Type B pancreatic cell (in vitro differentiated cells): ENCODE results near the gene SNX5. TPM values are rescaled to one million over a fixed set of nuclear protein-coding genes. Genes with fewer than 3 reads are reported as not detected.

Experiments
- DNase-seq: peaks from one replicate; pipeline ENCODE4 v3.0.0; 2021; ENCODE audit warnings: mixed read lengths; ENCODE audit not compliant: unreplicated experiment; ENCODE audit errors: extremely low spot score
- H3K27ac Mint-ChIP-seq: 2 replicates; pipeline ENCODE4 v1.8.0; 2021; ENCODE audit warnings: mild to moderate bottlenecking, mixed read lengths
- H3K27me3 Mint-ChIP-seq: 2 replicates; pipeline ENCODE4 v1.8.0; 2021; ENCODE audit warnings: mixed read lengths
- H3K36me3 Mint-ChIP-seq: 2 replicates; pipeline ENCODE4 v1.8.0; 2021; ENCODE audit warnings: mixed read lengths
- H3K4me1 Mint-ChIP-seq: one replicate; pipeline ENCODE4 v1.8.0; 2021; ENCODE audit warnings: mixed read lengths; ENCODE audit not compliant: unreplicated experiment
- H3K4me3 Mint-ChIP-seq: 2 replicates; pipeline ENCODE4 v1.8.0; 2021; ENCODE audit warnings: mild to moderate bottlenecking, mixed read lengths
- H3K9me3 Mint-ChIP-seq: 2 replicates; pipeline ENCODE4 v1.8.0; 2021; ENCODE audit warnings: mixed read lengths
- total RNA-seq: library from RNA; stranded (reverse); gene quantifications from 2 replicates; pipeline ENCODE4 v1.2.1, GENCODE V29; 2021; ENCODE audit warnings: low replicate concordance
- TF ChIP-seq, protein P1 (sequence below): fragments of 200-600 bp; sonication (generic); conservative IDR thresholded peaks from 2 replicates; pipeline ENCODE4 v1.5.0; 2021; ENCODE audit warnings: antibody characterized with exemption, mild to moderate bottlenecking

Gene SNX5
- total RNA-seq, 1 donor from 2014 or later: 115 TPM

DNA sequence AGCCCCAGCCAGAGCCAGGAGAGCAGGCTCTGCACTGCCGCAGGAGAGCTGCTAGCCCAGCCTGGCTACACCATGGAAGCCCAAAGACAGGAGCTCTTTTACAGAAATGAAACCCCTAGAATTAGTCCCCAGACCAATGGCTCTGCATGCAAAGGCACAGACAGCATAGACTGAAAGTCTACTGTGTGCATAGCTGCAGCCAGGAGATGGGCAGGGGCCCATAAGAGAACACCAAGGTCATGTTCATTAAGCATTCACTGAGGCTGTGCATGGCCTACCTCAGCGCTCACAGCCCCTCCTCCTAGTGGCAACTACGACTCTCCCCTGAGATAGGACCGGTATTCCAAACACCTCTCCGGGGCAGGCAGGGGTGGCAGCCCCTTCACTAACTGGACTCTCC lies 34.9 kb downstream of the SNX5 start:
- Mint-ChIP-seq H3K4me1 (peaks cover 29% of the 10 kb centered on the region), H3K27ac (no peak overlapping the region), H3K4me3 (no peak overlapping the region), H3K9me3 (no peaks in the 10 kb centered on the region), H3K27me3 (no peaks in the 10 kb centered on the region), H3K36me3 (peaks cover 4% of the 10 kb centered on the region)
- TF ChIP-seq, protein P1, sequence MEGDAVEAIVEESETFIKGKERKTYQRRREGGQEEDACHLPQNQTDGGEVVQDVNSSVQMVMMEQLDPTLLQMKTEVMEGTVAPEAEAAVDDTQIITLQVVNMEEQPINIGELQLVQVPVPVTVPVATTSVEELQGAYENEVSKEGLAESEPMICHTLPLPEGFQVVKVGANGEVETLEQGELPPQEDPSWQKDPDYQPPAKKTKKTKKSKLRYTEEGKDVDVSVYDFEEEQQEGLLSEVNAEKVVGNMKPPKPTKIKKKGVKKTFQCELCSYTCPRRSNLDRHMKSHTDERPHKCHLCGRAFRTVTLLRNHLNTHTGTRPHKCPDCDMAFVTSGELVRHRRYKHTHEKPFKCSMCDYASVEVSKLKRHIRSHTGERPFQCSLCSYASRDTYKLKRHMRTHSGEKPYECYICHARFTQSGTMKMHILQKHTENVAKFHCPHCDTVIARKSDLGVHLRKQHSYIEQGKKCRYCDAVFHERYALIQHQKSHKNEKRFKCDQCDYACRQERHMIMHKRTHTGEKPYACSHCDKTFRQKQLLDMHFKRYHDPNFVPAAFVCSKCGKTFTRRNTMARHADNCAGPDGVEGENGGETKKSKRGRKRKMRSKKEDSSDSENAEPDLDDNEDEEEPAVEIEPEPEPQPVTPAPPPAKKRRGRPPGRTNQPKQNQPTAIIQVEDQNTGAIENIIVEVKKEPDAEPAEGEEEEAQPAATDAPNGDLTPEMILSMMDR: no peak
- DNase-seq: no peak

DNA sequence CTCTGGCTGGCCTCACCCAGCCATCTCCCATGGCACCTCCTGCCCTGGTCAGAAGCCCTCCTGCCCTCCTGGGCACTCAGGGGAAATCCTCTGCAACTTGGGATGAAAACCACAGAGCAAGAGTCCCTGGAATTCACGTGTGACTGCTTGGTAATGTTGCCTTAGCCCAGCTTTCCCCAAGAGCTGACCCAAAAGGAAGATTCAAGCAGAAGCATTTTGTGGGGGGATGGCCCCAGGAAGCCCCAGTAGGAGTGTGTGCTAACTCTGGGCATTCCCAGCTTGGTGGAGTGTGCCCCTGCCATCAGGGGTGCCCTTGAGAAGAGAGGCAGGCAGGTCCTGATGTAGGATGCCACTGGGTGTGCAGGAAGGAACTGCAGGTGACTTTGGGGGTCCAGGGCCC lies 35.5 kb downstream of the SNX5 start:
- H3K27ac Mint-ChIP-seq: no peak overlapping the region
- H3K27me3 Mint-ChIP-seq: no peaks in the 10 kb centered on the region
- DNase-seq: no peak
- peaks cover 33% of the 10 kb centered on the region for H3K4me1 Mint-ChIP-seq
- H3K4me3 Mint-ChIP-seq: no peak overlapping the region
- H3K36me3 Mint-ChIP-seq: peaks cover 4% of the 10 kb centered on the region
- TF ChIP-seq, protein P1: no peak
- no peaks in the 10 kb centered on the region for H3K9me3 Mint-ChIP-seq

DNA sequence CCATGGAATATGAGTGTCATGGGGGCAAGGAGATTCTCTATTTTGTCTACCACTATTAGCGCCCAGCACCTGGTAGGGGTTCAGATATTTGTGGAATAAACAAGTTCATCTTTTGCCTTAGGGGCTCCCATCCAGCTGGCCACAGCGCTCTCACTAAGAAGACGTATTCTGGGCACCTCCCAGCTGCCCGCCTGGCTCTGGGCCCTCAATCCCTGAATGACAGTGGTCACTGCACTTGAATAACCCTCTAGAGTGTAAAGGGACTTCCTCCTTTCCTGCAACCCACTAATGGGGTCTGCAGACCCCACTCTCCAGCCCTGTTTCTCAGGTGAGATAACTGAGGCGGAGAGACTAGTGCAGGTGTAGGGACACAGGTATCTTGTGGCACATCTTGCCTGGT lies 36.2 kb downstream of the SNX5 start:
- no peak for DNase-seq
- H3K4me3 Mint-ChIP-seq: no peak overlapping the region
- no peaks in the 10 kb centered on the region for H3K9me3 Mint-ChIP-seq
- H3K27me3 Mint-ChIP-seq: no peaks in the 10 kb centered on the region
- TF ChIP-seq, protein P1: no peak
- no peak overlapping the region for H3K27ac Mint-ChIP-seq
- H3K4me1 Mint-ChIP-seq: peaks cover 37% of the 10 kb centered on the region
- H3K36me3 Mint-ChIP-seq: peaks cover 4% of the 10 kb centered on the region

DNA sequence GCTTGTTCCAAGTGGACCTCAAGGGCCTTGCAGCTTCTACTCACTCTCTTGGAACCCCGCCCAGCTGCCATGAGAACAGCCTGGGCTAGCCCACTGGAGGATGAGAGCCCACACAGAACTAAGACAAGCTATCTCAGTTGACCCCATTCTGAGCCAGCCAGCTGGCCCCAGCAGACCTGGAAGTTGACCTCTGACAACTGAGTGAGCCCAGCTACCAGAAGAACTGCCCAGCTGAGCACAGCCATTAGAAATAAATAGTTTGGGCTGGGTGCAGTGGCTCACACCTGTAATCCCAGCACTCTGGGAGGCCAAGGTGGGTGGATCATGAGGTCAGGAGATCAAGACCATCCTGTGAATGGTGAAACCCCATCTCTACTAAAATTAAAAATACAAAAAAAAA lies 37.1 kb downstream of the SNX5 start:
- peaks cover 28% of the 10 kb centered on the region for H3K4me1 Mint-ChIP-seq
- H3K27ac Mint-ChIP-seq: no peak overlapping the region
- no peaks in the 10 kb centered on the region for H3K9me3 Mint-ChIP-seq
- TF ChIP-seq, protein P1: no peak
- no peak for DNase-seq
- H3K36me3 Mint-ChIP-seq: peaks cover 4% of the 10 kb centered on the region
- no peak overlapping the region for H3K4me3 Mint-ChIP-seq
- no peaks in the 10 kb centered on the region for H3K27me3 Mint-ChIP-seq

DNA sequence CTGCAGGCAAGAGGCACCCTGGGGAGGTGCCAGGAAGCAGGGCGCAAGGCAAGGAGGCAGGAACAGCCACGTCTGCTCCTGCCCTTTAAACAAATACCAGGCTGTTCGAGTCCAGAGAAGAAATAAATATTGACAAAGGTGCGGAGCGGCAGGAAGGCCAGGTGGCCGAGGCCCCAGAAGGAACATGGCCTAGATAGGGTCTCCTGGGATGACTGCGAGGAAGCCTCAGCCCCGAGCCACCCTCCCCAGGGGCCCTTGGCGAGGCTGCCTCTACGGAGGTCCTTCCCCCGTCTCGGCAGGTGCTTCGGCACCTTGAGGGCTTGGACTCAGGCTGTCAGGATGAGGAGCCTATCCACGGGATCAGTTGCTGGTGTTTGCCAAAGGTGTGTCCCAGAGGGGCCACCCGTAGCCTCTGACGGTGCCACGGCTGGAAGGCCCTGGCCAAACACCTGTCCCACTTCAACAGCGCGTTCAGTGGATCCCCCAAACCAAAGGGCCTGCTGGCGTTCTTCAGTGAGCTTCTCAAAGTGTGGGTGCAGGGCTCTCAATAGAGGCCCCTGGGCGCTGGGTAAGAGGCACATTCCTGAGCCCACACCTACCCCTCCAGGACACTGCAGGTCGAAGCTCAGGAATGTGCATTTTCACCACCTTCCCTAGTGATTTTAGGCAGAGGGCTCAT lies 39.8 kb downstream of the SNX5 start:
- peak overlapping the region; percentile 45 for H3K4me3 Mint-ChIP-seq
- TF ChIP-seq, protein P1: no peak
- H3K36me3 Mint-ChIP-seq: peaks cover 4% of the 10 kb centered on the region
- peak overlapping the region; percentile 56 for H3K27ac Mint-ChIP-seq
- DNase-seq: no peak
- no peaks in the 10 kb centered on the region for H3K9me3 Mint-ChIP-seq
- peaks cover 22% of the 10 kb centered on the region for H3K4me1 Mint-ChIP-seq
- H3K27me3 Mint-ChIP-seq: peaks cover 5% of the 10 kb centered on the region
